HepG2 (cell line): Measurements from ENCODE around the gene LAMC3.

ENCODE experiments used
- ATF3 ChIP-seq: sonication (generic); formaldehyde crosslinking; IDR thresholded peaks from 2 replicates; pipeline ENCODE4 v1.4.0; 2020; ENCODE audit warnings: missing genetic modification reagents
- CREB1 ChIP-seq, 2 experiments: fragments of 450-650 bp in 1 of 2; IDR thresholded peaks; 2 replicates each; pipeline ENCODE4 v1.6.1; 2016 to 2017; ENCODE audit warnings: control low read depth in 1 of 2, mild to moderate bottlenecking in 1 of 2, missing compliant biosample characterization in 1 of 2, missing genetic modification characterization in 1 of 2
- CTCF ChIP-seq: sonication (generic); formaldehyde crosslinking; IDR thresholded peaks from 2 replicates; pipeline ENCODE4 v1.5.0; 2020; ENCODE audit warnings: mild to moderate bottlenecking, missing genetic modification reagents, moderate library complexity
- ELF1 ChIP-seq: sonication (generic); formaldehyde crosslinking; IDR thresholded peaks from 2 replicates; pipeline ENCODE4 v1.4.0; 2020; ENCODE audit warnings: missing genetic modification reagents
- IRF9 ChIP-seq: sonication (generic); formaldehyde crosslinking; IDR thresholded peaks from 2 replicates; pipeline ENCODE4 v1.8.0; 2022; ENCODE audit warnings: missing genetic modification reagents, mild to moderate bottlenecking, borderline replicate concordance
- MAX ChIP-seq: IDR thresholded peaks from 2 replicates; pipeline ENCODE4 v1.6.1; 2012; ENCODE audit warnings: inconsistent platforms
- MXI1 ChIP-seq: IDR thresholded peaks from 3 replicates; pipeline ENCODE4 v1.6.1; 2012; ENCODE audit warnings: low read depth, low read length, inconsistent platforms, borderline replicate concordance
- NR1H2 ChIP-seq: sonication (generic); formaldehyde crosslinking; IDR thresholded peaks from 2 replicates; pipeline ENCODE4 v1.8.1; 2022; ENCODE audit warnings: low read depth, missing genetic modification reagents, borderline replicate concordance
- RAD21 ChIP-seq: fragments of 450-650 bp; formaldehyde crosslinking; IDR thresholded peaks from 2 replicates; pipeline ENCODE4 v1.5.0; 2020; ENCODE audit warnings: mild to moderate bottlenecking
- RBM22 ChIP-seq: fragments of 200-400 bp; formaldehyde crosslinking; optimal IDR thresholded peaks from 2 replicates; pipeline ENCODE3; 2017; ENCODE audit warnings: mild to moderate bottlenecking, low read length, moderate library complexity
- RELA ChIP-seq: sonication (generic); formaldehyde crosslinking; IDR thresholded peaks from 2 replicates; pipeline ENCODE4 v1.4.0; 2020; ENCODE audit warnings: missing genetic modification reagents
- SRSF1 ChIP-seq: fragments of 200-400 bp; formaldehyde crosslinking; optimal IDR thresholded peaks from 2 replicates; pipeline ENCODE3; 2017; ENCODE audit warnings: mild to moderate bottlenecking, low read depth, low read length, moderate library complexity

- TF ChIP-seq MAX (no peak), RAD21 (CRISPR knock-in tag) (no peak), CTCF (CRISPR knock-in tag) (no peak), ELF1 (CRISPR knock-in tag) (no peak), SRSF1 (no peak), IRF9 (CRISPR knock-in tag) (no peak), RBM22 (no peak), CREB1 (IDR thresholded peaks at IDR 0.05) (no peak), CREB1 (CRISPR knock-in tag; IDR thresholded peaks at IDR 0.05) (no peak), RELA (no peak), ATF3 (CRISPR knock-in tag) (no peak), MXI1 (no peak), NR1H2 (CRISPR knock-in tag) (no peak)
Observed at GRCh38 chr9:130959809-130960334, 49.1 kb upstream of the LAMC3 start.
